ENCODE measurements around the gene RAB30. TPM values are rescaled to one million over a fixed set of nuclear protein-coding genes. Genes with fewer than 3 reads are reported as not detected.
"Not testable (repeated sequence)": the region's sequence is repeated elsewhere in the genome, so short reads cannot be mapped to it uniquely, and the experiment has no call there.

Gene RAB30
- total RNA-seq, 1 donor from 2014 or later = 10.3 TPM

DNA sequence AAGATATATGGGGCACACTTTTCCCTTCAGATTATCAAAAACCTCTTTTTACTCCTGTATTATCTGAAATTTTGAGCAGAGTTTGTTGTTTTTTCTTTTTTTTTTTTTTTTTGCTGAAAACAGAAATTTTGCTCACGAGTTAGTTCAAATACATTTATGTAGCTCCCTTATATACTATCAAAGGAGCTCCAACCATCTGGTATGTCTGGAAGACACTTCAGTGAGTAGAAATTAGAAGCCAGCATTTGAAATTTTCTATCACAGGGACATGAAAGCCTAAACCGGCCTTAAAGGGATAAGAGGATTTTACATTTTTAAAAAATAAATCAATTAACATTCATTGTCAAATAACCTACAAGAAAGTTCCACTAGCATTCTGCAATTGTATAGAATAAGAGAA, 96.8 kb downstream of the RAB30 start:
- H3K27me3 Mint-ChIP-seq (ENCODE audit: low read depth) = no peaks in the 10 kb centered on the region
- DNase-seq (ENCODE audit: low spot score in 2 of 2, unreplicated experiment in 2 of 2) = no peak
- no peak overlapping the region for H3K4me3 Mint-ChIP-seq
- no peak overlapping the region for H3K27ac Mint-ChIP-seq
- H3K9me3 Mint-ChIP-seq = no peaks in the 10 kb centered on the region
- H3K36me3 Mint-ChIP-seq = no peaks in the 10 kb centered on the region
- TF ChIP-seq CTCF (IDR thresholded peaks at IDR 0.05; ENCODE audit: unreplicated experiment) = no peak
- peaks cover 4% of the 10 kb centered on the region for H3K4me1 Mint-ChIP-seq

DNA sequence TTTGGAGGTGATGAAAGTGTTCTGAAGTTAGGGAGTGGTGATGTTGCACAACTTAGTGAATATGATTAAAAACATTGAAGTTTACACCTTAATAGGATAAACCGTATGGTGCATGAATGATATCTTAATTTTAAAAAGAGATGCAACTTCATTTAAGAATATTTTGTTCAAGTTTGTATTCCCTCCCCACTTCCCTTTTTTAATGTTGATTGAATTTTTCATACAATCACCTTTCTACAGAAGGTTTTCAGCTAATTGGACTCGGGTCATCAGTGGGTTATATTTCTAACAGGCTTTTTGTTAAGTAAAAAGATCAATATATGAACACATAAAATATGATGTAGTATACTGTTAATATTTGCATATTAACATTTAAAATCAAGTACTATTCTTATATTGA, 97.6 kb downstream of the RAB30 start:
- no peaks in the 10 kb centered on the region for H3K9me3 Mint-ChIP-seq

GRCh38 chr11:82972103-82972502, 99.6 kb downstream of the RAB30 start:
- TF ChIP-seq CTCF (IDR thresholded peaks at IDR 0.05; ENCODE audit: unreplicated experiment) = no peak
- no peak for DNase-seq (ENCODE audit: low spot score in 2 of 2, unreplicated experiment in 2 of 2)
- Mint-ChIP-seq H3K36me3 (no peaks in the 10 kb centered on the region), H3K4me3 (no peak overlapping the region), H3K27me3 (ENCODE audit: low read depth) (no peaks in the 10 kb centered on the region), H3K27ac (no peak overlapping the region), H3K9me3 (no peaks in the 10 kb centered on the region), H3K4me1 (peaks cover 4% of the 10 kb centered on the region)

More for the DNA sequence above, 97.6 kb downstream of the RAB30 start:
- Mint-ChIP-seq H3K36me3 (no peaks in the 10 kb centered on the region), H3K27me3 (ENCODE audit: low read depth) (no peaks in the 10 kb centered on the region), H3K27ac (no peak overlapping the region), H3K4me3 (no peak overlapping the region), H3K4me1 (peaks cover 4% of the 10 kb centered on the region)
- TF ChIP-seq CTCF (IDR thresholded peaks at IDR 0.05; ENCODE audit: unreplicated experiment) = no peak
- DNase-seq (ENCODE audit: low spot score in 2 of 2, unreplicated experiment in 2 of 2) = no peak

- H3K27ac Mint-ChIP-seq; H3K4me1 Mint-ChIP-seq; H3K9me3 Mint-ChIP-seq; H3K36me3 Mint-ChIP-seq; DNase-seq (ENCODE audit: low spot score in 2 of 2, unreplicated experiment in 2 of 2); H3K4me3 Mint-ChIP-seq; H3K27me3 Mint-ChIP-seq (ENCODE audit: low read depth): not testable (repeated sequence)
Measured at GRCh38 chr11:82971519-82971946, 100.2 kb downstream of the RAB30 start.

DNA sequence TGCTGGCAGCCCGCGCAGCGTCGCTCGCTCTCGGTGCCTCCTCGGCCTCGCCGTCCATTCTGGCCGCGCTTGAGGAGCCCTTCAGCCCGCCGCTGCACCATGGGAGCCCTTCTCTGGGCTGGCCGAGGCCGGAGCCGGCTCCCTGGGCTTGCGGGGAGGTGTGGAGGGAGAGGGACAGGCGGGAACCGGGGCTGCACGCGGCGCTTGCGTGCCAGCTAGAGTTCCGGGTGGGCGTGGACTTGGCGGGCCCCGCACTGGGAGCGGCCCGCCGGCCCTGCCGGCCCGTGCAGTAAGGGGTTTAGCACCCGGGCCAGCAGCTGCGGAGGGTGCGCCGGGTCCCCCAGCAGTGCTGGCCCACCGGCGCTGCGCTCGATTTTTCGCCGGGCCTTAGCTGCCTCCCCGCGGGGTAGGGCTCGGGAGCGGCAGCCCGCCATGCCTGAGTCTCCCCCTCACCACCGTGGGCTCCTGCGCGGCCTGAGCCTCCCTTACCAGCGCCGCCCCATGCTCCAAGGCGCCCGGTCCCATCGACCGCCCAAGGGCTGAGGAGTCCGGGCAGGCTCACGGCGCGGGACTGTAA, 101.1 kb downstream of the RAB30 start:
- not testable (repeated sequence) for DNase-seq (ENCODE audit: low spot score in 2 of 2, unreplicated experiment in 2 of 2); H3K9me3 Mint-ChIP-seq; H3K4me1 Mint-ChIP-seq; H3K36me3 Mint-ChIP-seq; H3K27me3 Mint-ChIP-seq (ENCODE audit: low read depth); H3K27ac Mint-ChIP-seq; H3K4me3 Mint-ChIP-seq

DNA sequence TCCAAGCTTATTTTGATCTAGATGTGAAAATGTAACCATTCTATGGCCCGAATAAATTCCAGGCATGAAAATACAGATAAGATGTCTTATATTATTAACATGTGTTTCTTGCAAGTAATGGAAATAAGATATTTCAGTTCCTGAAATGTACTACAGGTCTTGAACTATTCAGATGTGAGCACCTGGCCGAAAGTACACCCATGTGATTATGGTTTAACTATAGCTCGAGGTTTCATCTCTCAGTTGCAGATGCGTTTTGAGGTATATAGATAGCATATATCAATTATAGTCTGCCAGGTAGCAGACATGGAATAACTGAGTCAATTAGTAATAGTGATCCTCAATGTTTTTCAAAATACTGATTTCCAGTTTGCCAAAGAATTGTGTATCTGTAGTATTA, 101.9 kb downstream of the RAB30 start:
- H3K4me1 Mint-ChIP-seq = no peaks in the 10 kb centered on the region

More for the DNA sequence above, 101.9 kb downstream of the RAB30 start:
- Mint-ChIP-seq H3K9me3 (no peaks in the 10 kb centered on the region), H3K4me3 (no peak overlapping the region), H3K27ac (no peak overlapping the region), H3K27me3 (ENCODE audit: low read depth) (no peaks in the 10 kb centered on the region), H3K36me3 (no peaks in the 10 kb centered on the region)
- no peak for DNase-seq (ENCODE audit: low spot score in 2 of 2, unreplicated experiment in 2 of 2)
- TF ChIP-seq CTCF (IDR thresholded peaks at IDR 0.05; ENCODE audit: unreplicated experiment) = no peak
